Colonic mucosa (tissue), 4 donors: ENCODE results near the gene MCTP1. TPM values are rescaled to one million over a fixed set of nuclear protein-coding genes. Genes with fewer than 3 reads are reported as not detected.

Source experiments
- DNase-seq: peaks from one replicate; pipeline ENCODE4 v3.0.0-alpha.2; 2020
- H3K27ac ChIP-seq: fragments of 200-600 bp; one replicate; pipeline ENCODE4 v1.8.0; 2021
- H3K27me3 ChIP-seq: fragments of 200-600 bp; one replicate; pipeline ENCODE4 v1.8.0; 2021
- H3K36me3 ChIP-seq: fragments of 200-600 bp; one replicate; pipeline ENCODE4 v1.8.0; 2021
- H3K4me1 ChIP-seq: fragments of 200-600 bp; one replicate; pipeline ENCODE4 v1.8.0; 2021; ENCODE audit warnings: mild to moderate bottlenecking
- H3K4me3 ChIP-seq: fragments of 200-600 bp; one replicate; pipeline ENCODE4 v1.8.0; 2021
- H3K9ac ChIP-seq, 2 donors: one replicate each; pipeline ENCODE4 v1.7.0; 2013; ENCODE audit warnings: control low read depth in 2 of 2, low read depth in 2 of 2, low read length in 2 of 2
- H3K9me3 ChIP-seq: fragments of 200-600 bp; one replicate; pipeline ENCODE4 v1.8.0; 2021
- CTCF ChIP-seq: fragments of 200-600 bp; IDR thresholded peaks from one replicate; pipeline ENCODE4 v1.8.0; 2022; ENCODE audit warnings: antibody characterized with exemption, mild to moderate bottlenecking
- intact Hi-C: fragments of 100-400 bp; cut with DNase I; formaldehyde crosslinking; loops from one replicate; pipeline ENCODE4 v1.14.1; 2022
- total RNA-seq, 2 donors: library from RNA; stranded (reverse); fragmentation: NEBNext Ultra II Directional in 1 of 2; extraction: Animal tissue kit (Norgen Biotek cat#: 25700) in 1 of 2; gene quantifications; one replicate each; pipeline ENCODE4 v1.2.1, GENCODE V29; 2021
- donor health status: healthy.
- donor health status: DM: no; HTN: no; CAD: no.
- donor health status: DM: no; HTN: no; CAD: no.

Gene MCTP1
- total RNA-seq, 2 donors from 2014 or later: 2.8 to 10.3 TPM

GRCh38 chr5:94885931-94886330, 399.0 kb downstream of the MCTP1 start:
- no peak for TF ChIP-seq CTCF
- H3K9me3 ChIP-seq: no peaks in the 10 kb centered on the region

GRCh38 chr5:94884311-94884710, 400.6 kb downstream of the MCTP1 start:
- Histone ChIP-seq H3K27ac (no peak overlapping the region), H3K9me3 (no peaks in the 10 kb centered on the region), H3K9ac (no peak overlapping the region), H3K4me3 (no peak overlapping the region), H3K27me3 (no peaks in the 10 kb centered on the region), H3K36me3 (no peaks in the 10 kb centered on the region), H3K4me1 (no peaks in the 10 kb centered on the region)
- intact Hi-C loops: no loop called here
- no peak for TF ChIP-seq CTCF
- no peak for DNase-seq

More at GRCh38 chr5:94885931-94886330, 399.0 kb downstream of the MCTP1 start:
- H3K4me1 ChIP-seq: no peaks in the 10 kb centered on the region
- H3K27me3 ChIP-seq: no peaks in the 10 kb centered on the region
- intact Hi-C loops: no loop called here
- no peak for DNase-seq
- no peak overlapping the region for H3K27ac ChIP-seq
- H3K9ac ChIP-seq: no peak overlapping the region
- no peaks in the 10 kb centered on the region for H3K36me3 ChIP-seq
- no peak overlapping the region for H3K4me3 ChIP-seq

GRCh38 chr5:94872526-94872925, 412.4 kb downstream of the MCTP1 start:
- DNase-seq: no peak
- Histone ChIP-seq H3K4me1 (no peaks in the 10 kb centered on the region), H3K4me3 (no peak overlapping the region), H3K36me3 (no peaks in the 10 kb centered on the region), H3K9me3 (no peaks in the 10 kb centered on the region), H3K27me3 (no peaks in the 10 kb centered on the region), H3K27ac (no peak overlapping the region), H3K9ac (no peak overlapping the region)
- intact Hi-C loops: no loop called here
- TF ChIP-seq CTCF: no peak

GRCh38 chr5:94870511-94871183, 414.2 kb downstream of the MCTP1 start:
- H3K4me1 ChIP-seq: no peaks in the 10 kb centered on the region
- no peaks in the 10 kb centered on the region for H3K9me3 ChIP-seq
- DNase-seq: no peak
- no peak overlapping the region for H3K4me3 ChIP-seq
- no peaks in the 10 kb centered on the region for H3K36me3 ChIP-seq
- no peak for TF ChIP-seq CTCF
- H3K27me3 ChIP-seq: no peaks in the 10 kb centered on the region
- intact Hi-C loops: no loop called here
- no peak overlapping the region for H3K9ac ChIP-seq
- no peak overlapping the region for H3K27ac ChIP-seq

GRCh38 chr5:94869921-94870320, 415.0 kb downstream of the MCTP1 start:
- Histone ChIP-seq H3K27ac (no peak overlapping the region), H3K36me3 (no peaks in the 10 kb centered on the region), H3K27me3 (no peaks in the 10 kb centered on the region), H3K4me1 (no peaks in the 10 kb centered on the region), H3K4me3 (no peak overlapping the region), H3K9me3 (no peaks in the 10 kb centered on the region), H3K9ac (no peak overlapping the region)
- intact Hi-C loops: no loop called here
- DNase-seq: no peak
- TF ChIP-seq CTCF: no peak
